Activated gamma-delta T cell treated with anti-CD3 and anti-CD28 coated beads, Interleukin-2, amount 50 U/mL, for 16 hours (primary cell): ENCODE measurements around the gene ZFYVE27.

Source experiments
- DNase-seq: peaks from one replicate; pipeline ENCODE4 v3.0.0-alpha.2; 2020; ENCODE audit warnings: low read depth

The ZFYVE27 gene

GRCh38 chr10:97714401-97715258 is 22.3 kb upstream of the ZFYVE27 start:
- no peak for DNase-seq

GRCh38 chr10:97715259-97715874 is 21.6 kb upstream of the ZFYVE27 start:
- no peak for DNase-seq

GRCh38 chr10:97717627-97718026 is 19.3 kb upstream of the ZFYVE27 start:
- DNase-seq, result no peak

GRCh38 chr10:97718178-97718577 is 18.8 kb upstream of the ZFYVE27 start:
- DNase-seq, result no peak

- DNase-seq, result no peak
Measured at GRCh38 chr10:97718659-97719142, 18.2 kb upstream of the ZFYVE27 start.

- DNase-seq, result no peak
Measured at GRCh38 chr10:97719602-97720001, 17.3 kb upstream of the ZFYVE27 start.

GRCh38 chr10:97721871-97722780 is 14.8 kb upstream of the ZFYVE27 start:
- no peak for DNase-seq

GRCh38 chr10:97723001-97723400 is 13.9 kb upstream of the ZFYVE27 start:
- no peak for DNase-seq

GRCh38 chr10:97724341-97724941 is 12.5 kb upstream of the ZFYVE27 start:
- DNase-seq, result no peak

GRCh38 chr10:97726636-97727178 is 10.2 kb upstream of the ZFYVE27 start:
- no peak for DNase-seq

GRCh38 chr10:97729014-97729413 is 7.9 kb upstream of the ZFYVE27 start:
- DNase-seq, result no peak

- DNase-seq, result peak; percentile 35
Measured at GRCh38 chr10:97731346-97732051, 5.4 kb upstream of the ZFYVE27 start.

- no peak for DNase-seq
Measured at GRCh38 chr10:97732052-97732359, 4.9 kb upstream of the ZFYVE27 start.

- no peak for DNase-seq
Measured at GRCh38 chr10:97733256-97733655, 3.7 kb upstream of the ZFYVE27 start.

GRCh38 chr10:97734021-97734420 is 2.9 kb upstream of the ZFYVE27 start:
- DNase-seq, result no peak

- no peak for DNase-seq
Measured at GRCh38 chr10:97736403-97736901, 476 bp upstream of the ZFYVE27 start.

- no peak for DNase-seq
Measured at GRCh38 chr10:97737770-97738265, 890 bp downstream of the ZFYVE27 start.

- DNase-seq, result no peak
Measured at GRCh38 chr10:97738616-97739015, 1.7 kb downstream of the ZFYVE27 start.

GRCh38 chr10:97740613-97741012 is 3.7 kb downstream of the ZFYVE27 start:
- no peak for DNase-seq

GRCh38 chr10:97743169-97743943 is 6.4 kb downstream of the ZFYVE27 start:
- DNase-seq, result no peak
